Hepatocyte (in vitro differentiated cells): ENCODE data around the gene ZNF12. TPM values are rescaled to one million over a fixed set of nuclear protein-coding genes. Genes with fewer than 3 reads are reported as not detected.
A peak's percentile ranks its signal among the peaks of the same experiment; 100 is the strongest.

ENCODE experiments used
- DNase-seq: peaks from one replicate; pipeline ENCODE4 v3.0.0-alpha.2; 2016; ENCODE audit warnings: low spot score
- H2AFZ ChIP-seq: fragments of 200-600 bp; sonication (generic); 2 replicates; pipeline ENCODE4 v1.6.0; 2016; ENCODE audit warnings: antibody characterized with exemption, mild to moderate bottlenecking
- H3K27ac ChIP-seq: fragments of 200-600 bp; sonication (generic); 2 replicates; pipeline ENCODE4 v1.5.1; 2016; ENCODE audit warnings: mild to moderate bottlenecking
- H3K27me3 ChIP-seq: fragments of 200-600 bp; sonication (generic); 2 replicates; pipeline ENCODE4 v1.6.1; 2016
- H3K36me3 ChIP-seq: fragments of 200-600 bp; sonication (generic); replicated peaks from 2 replicates; pipeline ENCODE4 v1.5.1; 2016; ENCODE audit warnings: low read depth; ENCODE audit not compliant: insufficient read depth
- H3K4me1 ChIP-seq: fragments of 200-600 bp; sonication (generic); 2 replicates; pipeline ENCODE4 v1.5.1; 2016; ENCODE audit warnings: mild to moderate bottlenecking, moderate library complexity; ENCODE audit not compliant: insufficient read depth
- H3K4me2 ChIP-seq: fragments of 200-600 bp; sonication (generic); 2 replicates; pipeline ENCODE4 v1.6.0; 2016
- H3K4me3 ChIP-seq: fragments of 200-600 bp; sonication (generic); 2 replicates; pipeline ENCODE4 v1.5.1; 2016; ENCODE audit warnings: mild to moderate bottlenecking
- H3K79me2 ChIP-seq: fragments of 200-600 bp; sonication (generic); 2 replicates; pipeline ENCODE4 v1.6.0; 2017; ENCODE audit warnings: mild to moderate bottlenecking
- H3K9me2 ChIP-seq: fragments of 200-600 bp; sonication (generic); replicated peaks from 2 replicates; pipeline ENCODE4 v1.6.0; 2017; ENCODE audit warnings: mild to moderate bottlenecking; ENCODE audit not compliant: insufficient read depth
- H3K9me3 ChIP-seq: fragments of 200-600 bp; sonication (generic); 2 replicates; pipeline ENCODE4 v1.5.1; 2016; ENCODE audit warnings: low read depth, mild to moderate bottlenecking
- H4K20me1 ChIP-seq: fragments of 200-600 bp; sonication (generic); 2 replicates; pipeline ENCODE4 v1.6.0; 2016; ENCODE audit warnings: mild to moderate bottlenecking; ENCODE audit not compliant: insufficient read depth, poor library complexity, severe bottlenecking
- EZH2 ChIP-seq: fragments of 200-600 bp; sonication (generic); IDR thresholded peaks from 2 replicates; pipeline ENCODE4 v1.6.1; 2016; ENCODE audit warnings: antibody characterized with exemption, mild to moderate bottlenecking, borderline replicate concordance
- EZH2phosphoT487 ChIP-seq: fragments of 200-600 bp; sonication (generic); IDR thresholded peaks from one replicate; pipeline ENCODE4 v1.6.1; 2018; ENCODE audit warnings: antibody characterized with exemption, mild to moderate bottlenecking, low read depth, moderate library complexity; ENCODE audit not compliant: unreplicated experiment, severe bottlenecking
- WGBS: methylation state at CpG from one replicate; pipeline ENCODE4 v1.1.6; 2016; ENCODE audit warnings: low lambda C conversion rate; ENCODE audit errors: missing lambda C conversion rate; 5-methylcytosine and 5-hydroxymethylcytosine counted together
- polyA plus RNA-seq: library from polyadenylated mRNA; unstranded; fragments of >200 nt; fragmentation: Nextera tagmentation; extraction: Ambion mirVana; gene quantifications from 2 replicates; pipeline ENCODE4 v1.2.1, GENCODE V29; 2016
- total RNA-seq: library from RNA; depleted of rRNA; stranded (reverse); fragments of >200 nt; gene quantifications from 2 replicates; pipeline ENCODE4 v1.2.3, GENCODE V29; 2014
- TF ChIP-seq, protein P1 (sequence below): fragments of 200-600 bp; sonication (generic); IDR thresholded peaks from 2 replicates; pipeline ENCODE4 v1.5.1; 2016; ENCODE audit warnings: antibody characterized with exemption, mild to moderate bottlenecking; ENCODE audit not compliant: poor library complexity

ZNF12 gene
- total and polyA plus RNA-seq, 2 experiments from 2014 or later: 14.7 to 22.2 TPM

DNA sequence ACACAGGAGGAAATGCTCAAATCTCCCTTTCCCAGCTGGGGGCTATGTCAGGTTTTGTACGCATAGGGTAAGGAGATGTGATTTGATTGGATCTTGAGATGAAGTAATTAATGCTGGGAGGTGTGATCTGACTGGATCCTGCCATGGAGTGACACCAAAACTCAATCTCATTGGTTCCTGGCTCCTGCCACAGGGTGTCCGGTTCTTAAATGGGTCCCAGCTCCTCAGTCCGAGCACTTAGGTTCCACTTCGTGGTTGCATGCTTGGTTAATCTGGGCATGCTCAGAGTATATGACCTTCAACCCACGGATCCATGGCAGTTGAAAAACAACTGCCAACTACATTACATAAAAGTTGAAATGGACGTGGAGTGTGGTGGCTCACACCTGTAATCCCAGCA is 3.1 kb upstream of the ZNF12 start:
- Histone ChIP-seq H3K9me3 (no peaks in the 10 kb centered on the region), H3K4me2 (no peak overlapping the region), H2AFZ (no peak overlapping the region), H3K4me1 (peaks cover 9% of the 10 kb centered on the region), H3K4me3 (no peak overlapping the region), H3K79me2 (peaks cover 19% of the 10 kb centered on the region), H3K9me2 (no peaks in the 10 kb centered on the region), H3K27ac (no peak overlapping the region), H3K27me3 (peaks cover 9% of the 10 kb centered on the region), H4K20me1 (peaks cover 7% of the 10 kb centered on the region), H3K36me3 (no peaks in the 10 kb centered on the region)
- WGBS: 95% methylated on average over 6 of the region's 6 CpGs
- TF ChIP-seq, protein P1, sequence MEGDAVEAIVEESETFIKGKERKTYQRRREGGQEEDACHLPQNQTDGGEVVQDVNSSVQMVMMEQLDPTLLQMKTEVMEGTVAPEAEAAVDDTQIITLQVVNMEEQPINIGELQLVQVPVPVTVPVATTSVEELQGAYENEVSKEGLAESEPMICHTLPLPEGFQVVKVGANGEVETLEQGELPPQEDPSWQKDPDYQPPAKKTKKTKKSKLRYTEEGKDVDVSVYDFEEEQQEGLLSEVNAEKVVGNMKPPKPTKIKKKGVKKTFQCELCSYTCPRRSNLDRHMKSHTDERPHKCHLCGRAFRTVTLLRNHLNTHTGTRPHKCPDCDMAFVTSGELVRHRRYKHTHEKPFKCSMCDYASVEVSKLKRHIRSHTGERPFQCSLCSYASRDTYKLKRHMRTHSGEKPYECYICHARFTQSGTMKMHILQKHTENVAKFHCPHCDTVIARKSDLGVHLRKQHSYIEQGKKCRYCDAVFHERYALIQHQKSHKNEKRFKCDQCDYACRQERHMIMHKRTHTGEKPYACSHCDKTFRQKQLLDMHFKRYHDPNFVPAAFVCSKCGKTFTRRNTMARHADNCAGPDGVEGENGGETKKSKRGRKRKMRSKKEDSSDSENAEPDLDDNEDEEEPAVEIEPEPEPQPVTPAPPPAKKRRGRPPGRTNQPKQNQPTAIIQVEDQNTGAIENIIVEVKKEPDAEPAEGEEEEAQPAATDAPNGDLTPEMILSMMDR: no peak
- no peak for TF ChIP-seq EZH2
- TF ChIP-seq EZH2phosphoT487: no peak
- DNase-seq: no peak

DNA sequence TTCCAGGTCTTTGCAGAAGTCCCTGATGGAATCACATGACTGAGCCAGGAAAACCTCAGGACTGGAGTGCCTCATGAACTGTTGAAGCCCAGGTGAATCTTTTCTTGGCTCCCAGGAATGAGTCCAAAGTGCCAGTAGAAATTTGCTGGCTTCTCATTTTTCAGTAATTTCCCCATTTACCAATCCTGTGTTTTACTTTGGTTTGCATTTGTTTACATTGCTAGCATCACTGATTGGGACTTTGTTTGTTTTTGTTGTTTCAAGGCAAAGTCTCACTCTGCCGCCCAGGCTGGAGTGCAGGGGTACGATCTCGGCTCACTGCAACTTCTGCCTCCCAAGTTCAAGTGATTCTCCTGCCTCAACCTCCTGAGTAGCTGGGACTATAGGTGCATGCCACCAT is 1.6 kb upstream of the ZNF12 start:
- H3K4me1 ChIP-seq: peaks cover 9% of the 10 kb centered on the region
- H3K9me3 ChIP-seq: peaks cover 10% of the 10 kb centered on the region
- TF ChIP-seq EZH2: no peak
- no peak for TF ChIP-seq EZH2phosphoT487
- TF ChIP-seq, protein P1: no peak
- peaks cover 10% of the 10 kb centered on the region for H3K36me3 ChIP-seq
- peaks cover 34% of the 10 kb centered on the region for H3K79me2 ChIP-seq
- peaks cover 7% of the 10 kb centered on the region for H4K20me1 ChIP-seq
- no peak overlapping the region for H2AFZ ChIP-seq
- no peak for DNase-seq
- H3K9me2 ChIP-seq: no peaks in the 10 kb centered on the region
- H3K27ac ChIP-seq: no peak overlapping the region
- 81% methylated on average over 3 of the region's 3 CpGs for WGBS
- H3K4me3 ChIP-seq: no peak overlapping the region
- H3K4me2 ChIP-seq: no peak overlapping the region
- H3K27me3 ChIP-seq: peaks cover 9% of the 10 kb centered on the region

DNA sequence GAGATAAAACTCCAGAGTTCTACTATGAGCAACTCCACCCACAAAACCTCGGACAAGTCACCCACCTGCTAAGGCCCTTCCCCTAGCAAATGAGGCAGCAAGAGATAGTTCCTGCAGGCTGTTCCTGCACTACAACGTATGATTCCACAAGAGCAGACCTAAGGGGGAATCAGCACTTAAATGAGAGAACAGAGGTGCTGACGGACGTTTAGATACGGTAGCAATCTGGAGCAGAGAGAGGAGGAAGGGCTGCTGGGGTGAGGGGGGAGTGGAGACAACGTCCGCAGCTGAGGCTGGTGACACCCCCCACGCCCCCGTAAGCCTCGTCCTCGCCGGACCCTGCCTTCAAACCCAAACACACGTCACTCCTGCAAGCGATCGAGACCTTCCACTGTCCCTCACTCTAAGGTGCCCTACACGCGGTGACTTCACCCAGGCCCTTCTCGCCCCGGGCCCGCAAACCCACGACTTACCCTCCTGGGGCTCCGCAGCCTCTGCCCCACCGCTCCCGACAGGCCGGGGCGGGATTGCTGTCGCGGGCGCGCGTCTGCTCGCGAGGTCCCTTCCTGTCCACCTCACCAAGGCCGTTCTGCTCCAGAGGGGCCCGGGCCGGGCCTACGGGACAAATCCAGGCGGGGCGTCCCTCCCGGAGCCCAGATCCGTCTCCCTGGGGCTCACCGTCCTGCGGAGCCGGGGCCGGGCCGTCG is 635 bp downstream of the ZNF12 start:
- peaks cover 9% of the 10 kb centered on the region for H3K4me1 ChIP-seq
- 1% methylated on average over 35 of the region's 47 CpGs for WGBS
- peaks cover 50% of the 10 kb centered on the region for H3K79me2 ChIP-seq
- peak; percentile 66 for DNase-seq
- H3K27ac ChIP-seq: peak overlapping the region; percentile 92
- H3K9me2 ChIP-seq: no peaks in the 10 kb centered on the region
- H2AFZ ChIP-seq: peak overlapping the region; percentile 58
- H3K9me3 ChIP-seq: peaks cover 15% of the 10 kb centered on the region
- TF ChIP-seq EZH2: no peak
- TF ChIP-seq EZH2phosphoT487: no peak
- TF ChIP-seq, protein P1: no peak
- peaks cover 10% of the 10 kb centered on the region for H3K36me3 ChIP-seq
- H4K20me1 ChIP-seq: peaks cover 7% of the 10 kb centered on the region
- peak overlapping the region; percentile 86 for H3K4me3 ChIP-seq
- peak overlapping the region; percentile 78 for H3K4me2 ChIP-seq
- H3K27me3 ChIP-seq: peaks cover 9% of the 10 kb centered on the region
